CD4-positive, alpha-beta T cell treated with Interleukin-2 at 100 ng/mL for 4 hours (primary cell): ENCODE results near the gene TECR.
"Not testable (repeated sequence)": the region's sequence is repeated elsewhere in the genome, so short reads cannot be mapped to it uniquely, and the experiment has no call there.

Experiments used
- DNase-seq: peaks from one replicate; pipeline ENCODE4 v3.0.0-alpha.2; 2020; ENCODE audit warnings: low spot score

Gene TECR

DNA sequence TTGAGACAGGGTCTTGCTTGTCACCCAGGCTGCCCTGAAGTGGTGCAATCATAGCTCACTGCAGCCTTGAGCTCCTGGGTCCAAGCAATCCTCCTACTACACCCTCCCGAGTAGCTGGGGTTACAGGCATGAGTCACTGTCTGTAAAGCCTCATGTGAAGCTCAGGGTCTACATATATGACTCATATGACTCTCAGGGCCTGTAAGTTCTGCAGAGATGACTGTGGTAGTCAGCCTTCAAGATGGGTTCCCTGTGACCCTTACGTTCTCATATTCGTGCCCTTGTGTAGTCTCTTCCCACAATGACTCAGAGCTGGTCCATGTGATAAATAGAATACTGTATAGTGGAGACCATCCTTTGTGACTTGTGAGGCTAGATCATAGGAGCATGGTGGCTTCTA lies 55.8 kb downstream of the TECR start:
- peak; percentile 39 for DNase-seq

DNA sequence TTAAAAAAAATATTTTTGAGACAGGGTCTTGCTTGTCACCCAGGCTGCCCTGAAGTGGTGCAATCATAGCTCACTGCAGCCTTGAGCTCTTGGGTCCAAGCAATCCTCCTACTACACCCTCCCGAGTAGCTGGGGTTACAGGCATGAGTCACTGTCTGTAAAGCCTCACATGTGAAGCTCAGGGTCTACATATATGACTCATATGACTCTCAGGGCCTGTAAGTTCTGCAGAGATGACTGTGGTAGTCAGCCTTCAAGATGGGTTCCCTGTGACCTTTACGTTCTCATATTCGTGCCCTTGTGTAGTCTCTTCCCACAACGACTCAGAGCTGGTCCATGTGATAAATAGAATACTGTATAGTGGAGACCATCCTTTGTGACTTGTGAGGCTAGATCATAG lies 60.0 kb downstream of the TECR start:
- not testable (repeated sequence) for DNase-seq

DNA sequence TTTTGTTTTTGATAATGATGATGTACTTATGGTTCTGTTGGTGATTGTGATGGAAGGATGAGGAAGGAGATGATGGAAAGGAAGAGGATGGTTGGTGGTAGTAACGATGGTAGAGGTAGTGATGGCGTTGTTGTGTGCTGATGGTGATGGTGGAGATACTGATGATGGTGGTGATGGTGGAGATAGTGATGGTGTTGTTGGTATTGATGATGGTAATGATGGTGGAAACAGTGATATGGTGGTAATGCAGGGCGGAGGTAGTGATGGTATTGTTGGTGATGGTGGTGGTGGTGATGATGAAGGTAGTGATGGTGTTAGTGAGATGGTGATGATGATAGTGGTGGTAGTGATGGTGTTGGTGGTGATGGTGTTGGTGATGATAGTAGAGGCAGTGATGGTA lies 66.2 kb downstream of the TECR start:
- no peak for DNase-seq

DNA sequence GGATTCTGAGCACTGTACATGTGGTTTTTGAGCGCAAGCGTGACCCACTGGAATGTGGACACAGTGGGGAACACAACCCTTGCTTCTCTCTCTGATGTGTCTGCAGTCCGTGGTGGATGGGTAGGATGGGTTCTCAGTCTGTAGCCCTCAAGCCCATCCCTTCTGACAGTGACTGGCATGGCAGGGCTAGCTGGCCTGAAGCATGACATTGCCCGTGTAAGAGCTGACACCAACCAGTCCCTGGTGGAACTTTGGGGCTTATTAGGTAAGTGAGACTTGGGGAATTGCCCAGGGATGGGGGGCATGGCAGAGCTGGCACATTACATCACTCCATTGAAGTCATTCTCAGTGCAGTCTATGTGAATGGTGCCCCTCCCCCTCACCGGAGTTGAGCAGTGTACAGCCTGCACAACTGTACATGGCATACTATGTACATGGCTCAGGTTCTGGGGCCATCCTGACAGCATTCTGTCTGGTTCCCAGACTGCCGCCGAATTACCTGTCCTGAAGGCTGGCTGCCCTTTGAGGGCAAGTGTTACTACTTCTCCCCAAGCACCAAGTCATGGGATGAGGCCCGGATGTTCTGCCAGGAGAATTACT lies 70.3 kb downstream of the TECR start:
- no peak for DNase-seq

DNA sequence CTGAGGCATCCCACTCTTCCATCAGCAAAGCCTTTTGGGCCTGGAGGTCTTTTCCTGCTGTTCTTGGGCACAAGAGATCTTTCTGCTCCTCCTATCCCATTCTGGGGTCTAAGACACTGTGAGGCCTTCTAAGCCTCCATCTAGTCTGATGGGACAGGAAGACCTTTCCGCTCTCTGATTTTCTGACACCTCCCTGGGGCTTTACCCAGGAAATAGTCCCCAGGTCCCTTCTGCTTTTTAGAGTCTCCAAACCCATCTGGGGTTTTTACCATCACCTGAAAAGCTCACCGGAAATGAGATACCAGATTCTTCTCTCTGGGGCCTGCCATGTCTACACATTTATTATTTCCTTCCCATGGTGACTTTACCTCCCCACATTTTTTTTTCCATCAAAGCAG lies 74.6 kb downstream of the TECR start:
- DNase-seq = no peak

DNA sequence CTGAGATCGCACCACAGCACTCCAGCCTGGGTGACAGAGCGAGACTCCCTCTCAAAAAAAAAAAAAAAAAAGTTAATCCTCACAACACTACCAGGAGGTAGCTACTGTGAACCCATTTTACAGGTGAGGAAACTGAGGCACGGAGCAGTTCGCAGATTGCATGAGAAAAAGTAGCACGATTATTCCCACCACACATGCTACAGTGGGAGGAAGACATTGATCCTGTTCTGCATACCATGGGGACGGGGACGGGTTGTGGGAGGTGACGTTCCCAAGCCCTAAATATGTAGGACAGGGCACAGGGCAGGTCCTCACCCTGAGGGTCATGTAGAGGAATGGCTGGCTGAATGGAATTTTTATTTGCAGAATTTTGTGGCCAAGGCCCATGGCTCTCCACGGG lies 77.2 kb downstream of the TECR start:
- no peak for DNase-seq

DNA sequence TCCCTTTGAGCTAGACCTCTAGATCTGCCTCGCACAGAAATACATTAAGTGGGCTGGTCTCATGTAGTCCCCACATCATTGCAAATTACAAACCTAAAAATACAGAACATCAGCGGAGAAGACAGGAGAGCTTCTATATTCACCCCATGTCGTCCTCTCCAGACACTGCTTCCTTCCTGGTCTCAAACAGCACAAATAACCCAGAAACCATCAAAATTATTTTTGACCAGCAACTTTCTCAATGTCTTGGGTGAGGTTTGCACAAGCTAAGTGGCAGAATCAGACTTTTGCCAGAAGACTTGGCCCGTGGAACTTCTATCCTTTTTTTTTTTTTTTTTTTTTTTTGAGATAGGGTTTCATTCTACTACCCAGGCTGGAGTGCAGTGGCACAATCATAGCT lies 81.7 kb downstream of the TECR start:
- no peak for DNase-seq

DNA sequence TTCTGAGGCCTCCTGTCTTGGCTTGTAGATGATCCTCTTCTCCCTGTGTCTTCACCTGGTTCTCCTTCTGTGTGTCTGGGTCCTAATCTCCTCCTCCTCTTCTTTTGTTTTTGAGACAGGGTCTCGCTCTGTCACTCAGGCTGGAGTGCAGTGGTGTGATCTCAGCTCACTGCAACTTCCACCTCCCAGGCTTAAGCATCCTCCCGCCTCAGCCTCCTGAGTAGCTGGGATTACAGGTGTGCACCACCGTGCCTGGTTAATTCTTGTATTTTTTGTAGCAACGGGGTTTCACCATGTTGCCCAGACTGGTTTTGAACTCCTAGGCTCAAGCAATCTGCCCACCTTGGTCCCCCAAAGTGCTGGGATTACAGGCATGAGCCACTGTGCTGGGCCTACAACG lies 82.8 kb downstream of the TECR start:
- not testable (repeated sequence) for DNase-seq

DNA sequence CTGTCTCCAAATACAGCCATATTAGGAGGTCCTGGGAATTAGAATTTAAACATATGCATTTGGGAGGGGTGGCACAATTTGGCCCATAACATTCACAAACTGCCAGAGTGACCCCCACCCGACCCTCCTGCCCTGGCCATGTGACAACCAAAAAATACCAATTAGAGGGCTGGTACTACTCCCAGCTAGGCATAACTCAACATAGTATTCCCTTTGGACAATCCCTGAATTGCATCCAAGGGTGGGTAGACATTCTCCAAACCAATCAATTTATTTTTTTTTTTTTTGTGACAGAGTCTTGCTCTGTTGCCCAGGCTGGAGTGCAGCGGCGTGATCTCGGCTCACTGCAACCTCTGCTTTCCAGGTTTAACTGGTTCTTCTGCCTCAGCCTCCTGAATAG lies 83.3 kb downstream of the TECR start:
- DNase-seq = no peak

DNA sequence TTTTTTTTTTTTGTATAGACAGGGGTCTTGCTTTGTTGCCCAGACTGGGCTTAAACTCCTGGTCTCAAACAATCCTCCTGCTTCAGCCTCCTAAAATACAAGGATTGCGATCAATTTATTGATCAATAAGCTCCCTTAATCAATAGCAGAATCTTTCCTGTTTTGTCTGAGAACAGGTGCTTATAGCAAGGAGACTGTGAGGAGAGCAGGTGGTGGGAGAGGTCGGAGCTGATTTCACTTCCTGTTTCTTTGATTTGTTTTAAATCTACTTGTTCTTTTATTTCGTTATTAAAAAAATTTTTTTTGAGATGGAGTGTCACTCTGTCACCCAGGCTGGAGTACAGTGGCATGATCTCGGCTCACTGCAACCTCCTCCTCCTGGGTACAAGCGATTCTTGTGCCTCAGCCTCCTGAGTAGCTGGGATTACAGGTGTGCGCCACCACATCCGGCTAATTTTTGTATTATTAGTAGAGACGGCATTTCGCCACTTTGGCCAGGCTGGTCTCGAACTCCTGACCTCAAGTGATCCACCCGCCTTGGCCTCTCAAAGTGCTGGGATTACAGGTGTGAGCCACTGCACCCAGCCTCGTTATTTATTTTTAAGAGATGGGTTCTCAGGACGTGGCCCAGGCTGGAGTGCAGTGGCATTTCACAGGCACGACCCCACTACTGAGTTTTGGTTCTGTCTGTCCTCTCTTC lies 84.2 kb downstream of the TECR start:
- not testable (repeated sequence) for DNase-seq

DNA sequence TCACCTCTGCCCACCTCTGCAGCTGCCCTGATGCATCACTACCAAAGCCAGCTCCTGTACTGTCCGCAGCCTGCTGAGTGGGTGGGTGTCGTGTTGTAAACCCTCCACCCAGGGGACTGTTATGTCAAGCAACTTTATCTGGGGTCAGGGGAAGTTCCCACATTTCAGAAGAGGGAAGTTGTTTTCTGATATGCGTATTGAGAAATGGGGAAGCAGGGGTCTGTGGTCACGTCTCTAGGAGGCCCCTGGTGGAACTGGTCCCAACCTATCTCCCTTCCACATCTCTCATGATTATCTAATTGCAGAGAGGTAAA lies 84.7 kb downstream of the TECR start:
- peak; percentile 12 for DNase-seq
